HG03135 (cell line): ENCODE data around the gene LAIR1.
"Not testable (repeated sequence)": the region's sequence is repeated elsewhere in the genome, so short reads cannot be mapped to it uniquely, and the experiment has no call there.

ENCODE experiments used
- ATAC-seq: cut with Tn5 transposase; IDR thresholded peaks from one replicate; pipeline ENCODE4 v1.9.1; 2021; ENCODE audit warnings: mild to moderate bottlenecking, moderate library complexity; ENCODE audit not compliant: unreplicated experiment

Gene LAIR1

GRCh38 chr19:54345938-54346386, 18.8 kb downstream of the LAIR1 start:
- ATAC-seq, result no peak

- ATAC-seq, result no peak
Observed at GRCh38 chr19:54343868-54344267, 20.9 kb downstream of the LAIR1 start.

- no peak for ATAC-seq
Observed at GRCh38 chr19:54341295-54341694, 23.4 kb downstream of the LAIR1 start.

- ATAC-seq, result no peak
Observed at GRCh38 chr19:54339646-54340358, 24.9 kb downstream of the LAIR1 start.

- no peak for ATAC-seq
Observed at GRCh38 chr19:54338521-54338920, 26.2 kb downstream of the LAIR1 start.

GRCh38 chr19:54337858-54338230, 26.9 kb downstream of the LAIR1 start:
- no peak for ATAC-seq

- ATAC-seq, result no peak
Observed at GRCh38 chr19:54336893-54337857, 27.6 kb downstream of the LAIR1 start.

GRCh38 chr19:54335979-54336892, 28.5 kb downstream of the LAIR1 start:
- ATAC-seq, result no peak

GRCh38 chr19:54335164-54335563, 29.6 kb downstream of the LAIR1 start:
- ATAC-seq, result no peak

- ATAC-seq, result no peak
Observed at GRCh38 chr19:54333586-54334298, 31.0 kb downstream of the LAIR1 start.

GRCh38 chr19:54332149-54332548, 32.6 kb downstream of the LAIR1 start:
- ATAC-seq, result no peak

- no peak for ATAC-seq
Observed at GRCh38 chr19:54331626-54332025, 33.1 kb downstream of the LAIR1 start.

GRCh38 chr19:54329476-54330165, 35.1 kb downstream of the LAIR1 start:
- ATAC-seq, result no peak

GRCh38 chr19:54328781-54329180, 36.0 kb downstream of the LAIR1 start:
- not testable (repeated sequence) for ATAC-seq

GRCh38 chr19:54325631-54326030, 39.1 kb downstream of the LAIR1 start:
- no peak for ATAC-seq

- ATAC-seq, result no peak
Observed at GRCh38 chr19:54325194-54325621, 39.5 kb downstream of the LAIR1 start.

GRCh38 chr19:54324071-54324470, 40.7 kb downstream of the LAIR1 start:
- no peak for ATAC-seq

GRCh38 chr19:54322934-54323333, 41.8 kb downstream of the LAIR1 start:
- ATAC-seq, result not testable (repeated sequence)

GRCh38 chr19:54322295-54322694, 42.4 kb downstream of the LAIR1 start:
- ATAC-seq, result not testable (repeated sequence)
